Measurements from ENCODE around the gene CFB.

CFB gene

GRCh38 chr6:31952140-31952805 is 6.4 kb downstream of the CFB start:
- no peak overlapping the region for H3K27ac ChIP-seq

GRCh38 chr6:31952890-31953289 is 7.0 kb downstream of the CFB start:
- TF ChIP-seq, protein P1, sequence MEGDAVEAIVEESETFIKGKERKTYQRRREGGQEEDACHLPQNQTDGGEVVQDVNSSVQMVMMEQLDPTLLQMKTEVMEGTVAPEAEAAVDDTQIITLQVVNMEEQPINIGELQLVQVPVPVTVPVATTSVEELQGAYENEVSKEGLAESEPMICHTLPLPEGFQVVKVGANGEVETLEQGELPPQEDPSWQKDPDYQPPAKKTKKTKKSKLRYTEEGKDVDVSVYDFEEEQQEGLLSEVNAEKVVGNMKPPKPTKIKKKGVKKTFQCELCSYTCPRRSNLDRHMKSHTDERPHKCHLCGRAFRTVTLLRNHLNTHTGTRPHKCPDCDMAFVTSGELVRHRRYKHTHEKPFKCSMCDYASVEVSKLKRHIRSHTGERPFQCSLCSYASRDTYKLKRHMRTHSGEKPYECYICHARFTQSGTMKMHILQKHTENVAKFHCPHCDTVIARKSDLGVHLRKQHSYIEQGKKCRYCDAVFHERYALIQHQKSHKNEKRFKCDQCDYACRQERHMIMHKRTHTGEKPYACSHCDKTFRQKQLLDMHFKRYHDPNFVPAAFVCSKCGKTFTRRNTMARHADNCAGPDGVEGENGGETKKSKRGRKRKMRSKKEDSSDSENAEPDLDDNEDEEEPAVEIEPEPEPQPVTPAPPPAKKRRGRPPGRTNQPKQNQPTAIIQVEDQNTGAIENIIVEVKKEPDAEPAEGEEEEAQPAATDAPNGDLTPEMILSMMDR (IDR thresholded peaks at IDR 0.05), result no peak
- no peak for TF ChIP-seq ZFX (IDR thresholded peaks at IDR 0.05; ENCODE audit: borderline replicate concordance)
- H3K27ac ChIP-seq, result no peak overlapping the region

More at GRCh38 chr6:31952140-31952805, 6.4 kb downstream of the CFB start:
- TF ChIP-seq ZFX (IDR thresholded peaks at IDR 0.05; ENCODE audit: borderline replicate concordance), result no peak
- TF ChIP-seq, protein P1 (IDR thresholded peaks at IDR 0.05), result peak; percentile 87

GRCh38 chr6:31954511-31954910 is 8.6 kb downstream of the CFB start:
- no peak for TF ChIP-seq ZFX (IDR thresholded peaks at IDR 0.05; ENCODE audit: borderline replicate concordance)
- TF ChIP-seq, protein P1 (IDR thresholded peaks at IDR 0.05), result no peak
- no peak overlapping the region for H3K27ac ChIP-seq

- TF ChIP-seq, protein P1 (IDR thresholded peaks at IDR 0.05), result no peak
- TF ChIP-seq ZFX (IDR thresholded peaks at IDR 0.05; ENCODE audit: borderline replicate concordance), result no peak
- H3K27ac ChIP-seq, result no peak overlapping the region
Observed at GRCh38 chr6:31956796-31957195, 10.9 kb downstream of the CFB start.

DNA sequence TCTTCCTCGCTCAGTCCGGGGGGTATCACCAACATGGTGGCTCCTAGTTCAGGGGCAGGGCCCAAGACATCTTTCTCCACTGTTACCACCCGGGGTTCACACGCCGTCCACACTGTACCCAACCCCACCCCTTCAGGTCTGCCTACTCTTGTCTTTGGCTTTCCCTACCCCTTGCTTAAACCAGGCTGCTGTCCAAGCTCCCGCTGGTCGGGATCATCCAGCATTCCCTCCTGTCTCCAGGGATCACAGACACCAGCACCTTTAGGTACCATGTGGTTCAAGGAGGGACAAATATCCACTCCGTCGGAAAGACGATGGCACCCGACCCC is 12.5 kb downstream of the CFB start:
- TF ChIP-seq, protein P1 (IDR thresholded peaks at IDR 0.05), result no peak
- TF ChIP-seq ZFX (IDR thresholded peaks at IDR 0.05; ENCODE audit: borderline replicate concordance), result no peak
- peak overlapping the region; percentile 72 for H3K27ac ChIP-seq

DNA sequence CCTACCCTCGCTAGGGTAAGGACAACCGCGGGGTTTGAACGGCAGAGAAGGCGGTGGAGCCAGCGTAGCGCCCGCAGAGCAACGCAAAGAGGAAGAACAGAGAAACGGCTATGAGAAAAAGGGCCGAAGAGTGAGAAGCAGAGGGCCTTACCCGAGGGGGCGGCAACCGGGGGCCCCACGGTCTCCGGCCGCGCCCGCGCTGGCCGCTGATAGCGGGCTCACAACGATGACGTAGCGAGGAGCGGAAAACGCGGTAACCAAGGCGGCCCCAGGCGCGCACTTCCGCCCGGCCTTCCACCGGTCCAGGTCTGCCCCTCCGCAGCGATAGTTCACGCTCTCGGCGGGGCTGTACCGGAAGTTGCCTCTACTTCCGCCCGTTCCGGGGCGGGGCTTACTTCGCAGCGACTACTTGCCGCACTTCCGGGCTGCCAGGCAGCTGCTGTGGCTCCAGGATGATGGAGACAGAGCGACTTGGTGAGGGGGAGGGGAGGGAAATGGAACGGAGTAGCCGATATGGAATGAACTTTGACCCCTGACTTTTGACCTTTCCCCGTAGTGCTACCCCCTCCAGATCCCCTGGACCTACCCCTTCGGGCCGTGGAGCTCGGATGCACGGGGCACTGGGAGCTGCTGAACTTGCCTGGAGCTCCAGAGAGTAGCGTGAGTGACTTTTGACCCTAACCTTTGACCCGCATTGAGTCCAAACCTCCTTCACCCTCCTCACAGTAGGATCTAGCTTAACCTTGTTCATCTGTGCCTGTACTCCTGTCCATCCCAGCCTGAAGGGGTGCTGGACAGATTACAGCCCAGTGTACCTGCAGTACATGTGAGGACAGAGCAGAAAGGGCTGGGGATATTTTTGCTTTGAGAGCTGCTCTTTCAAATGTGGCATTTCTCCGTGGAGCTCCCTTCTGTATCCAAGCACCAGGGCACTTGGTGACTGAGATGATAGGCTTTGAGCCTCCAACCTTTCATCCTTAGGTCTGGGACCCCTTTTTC is 13.1 kb downstream of the CFB start, which contains the start of the genes NELFE and SKIC2:
TSS of gene NELFE (minus strand) at position 231 of the 999 bp plus-strand sequence. CDS start 525 bp downstream, outside the sequence.
TSS of gene SKIC2 (plus strand) at position 435 of the 999 bp plus-strand sequence. CDS start at position 453, 18 bp downstream.
- TF ChIP-seq, protein P1 (IDR thresholded peaks at IDR 0.05), result no peak
- TF ChIP-seq ZFX (IDR thresholded peaks at IDR 0.05; ENCODE audit: borderline replicate concordance), result no peak
- peak within 1 kb of the TSS; percentile 72 for H3K27ac ChIP-seq

All from 22Rv1 (cell line).